ENCODE measurements around the gene LRBA. TPM values are rescaled to one million over a fixed set of nuclear protein-coding genes. Genes with fewer than 3 reads are reported as not detected.

The LRBA gene
- total RNA-seq, 2 donors from 2014 or later: 76.3 to 86.9 TPM

DNA sequence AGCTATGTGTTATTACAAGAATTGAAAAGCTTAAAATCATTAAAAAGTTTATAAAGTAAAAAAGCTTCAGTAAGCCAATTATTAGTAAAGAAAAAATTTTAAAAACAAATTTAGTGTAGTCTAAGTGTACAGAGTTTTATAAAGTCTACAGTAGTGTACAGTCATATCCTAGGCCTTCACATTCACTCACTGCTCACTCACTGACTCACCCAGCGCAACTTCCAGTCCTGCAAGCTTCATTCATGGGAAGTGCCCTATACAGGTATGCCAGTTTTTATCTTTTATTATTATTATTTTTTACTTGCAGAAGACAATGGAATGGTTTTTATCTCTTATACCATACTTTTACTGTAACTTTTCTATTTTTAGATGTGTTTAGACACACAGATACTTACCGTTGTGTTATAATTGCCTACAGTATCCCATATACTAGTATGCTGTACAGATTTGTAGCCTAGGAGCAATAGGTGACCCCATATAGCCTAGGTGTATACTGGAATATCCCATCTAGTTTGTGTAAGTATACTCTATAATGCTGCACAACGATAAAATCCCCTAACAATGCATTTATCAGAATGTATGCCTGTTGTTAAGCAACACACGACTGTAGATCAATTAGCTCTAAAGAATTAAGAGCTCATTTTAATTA lies 706.1 kb downstream of the LRBA start:
- Mint-ChIP-seq H3K27me3 (no peaks in the 10 kb centered on the region), H3K36me3 (ENCODE audit: low read depth) (peaks cover 4% of the 10 kb centered on the region), H3K4me3 (no peak overlapping the region), H3K4me1 (peaks cover 2% of the 10 kb centered on the region), H3K27ac (no peak overlapping the region)
- ATAC-seq: no peak
- DNase-seq: no peak
- no peaks in the 10 kb centered on the region for H3K9me3 ChIP-seq (ENCODE audit: control insufficient read depth, low read length, poor library complexity, severe bottlenecking)

DNA sequence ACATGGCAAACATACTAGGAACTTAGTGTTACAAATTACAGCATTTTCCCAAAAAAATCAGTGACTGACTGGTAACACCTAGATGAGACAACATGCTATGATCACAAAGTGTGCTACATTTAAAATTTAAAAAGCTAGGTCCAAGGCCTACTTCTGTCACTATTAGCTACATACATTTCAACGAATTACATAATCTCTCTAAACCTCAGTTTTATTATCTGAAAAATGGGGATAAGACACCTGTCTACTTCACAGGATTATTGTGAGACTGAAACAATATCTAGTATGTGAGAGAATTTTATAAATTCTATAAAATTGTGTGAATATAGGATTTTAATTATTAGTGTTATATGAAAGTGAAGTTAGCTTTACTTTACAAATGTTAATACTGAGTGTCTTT lies 708.4 kb downstream of the LRBA start:
- no peak overlapping the region for H3K4me3 Mint-ChIP-seq
- no peaks in the 10 kb centered on the region for H3K9me3 ChIP-seq (ENCODE audit: control insufficient read depth, low read length, poor library complexity, severe bottlenecking)
- no peak overlapping the region for H3K27ac Mint-ChIP-seq
- no peaks in the 10 kb centered on the region for H3K4me1 Mint-ChIP-seq
- ATAC-seq (no peak), DNase-seq (no peak)
- no peaks in the 10 kb centered on the region for H3K27me3 Mint-ChIP-seq
- peaks cover 2% of the 10 kb centered on the region for H3K36me3 Mint-ChIP-seq (ENCODE audit: low read depth)

DNA sequence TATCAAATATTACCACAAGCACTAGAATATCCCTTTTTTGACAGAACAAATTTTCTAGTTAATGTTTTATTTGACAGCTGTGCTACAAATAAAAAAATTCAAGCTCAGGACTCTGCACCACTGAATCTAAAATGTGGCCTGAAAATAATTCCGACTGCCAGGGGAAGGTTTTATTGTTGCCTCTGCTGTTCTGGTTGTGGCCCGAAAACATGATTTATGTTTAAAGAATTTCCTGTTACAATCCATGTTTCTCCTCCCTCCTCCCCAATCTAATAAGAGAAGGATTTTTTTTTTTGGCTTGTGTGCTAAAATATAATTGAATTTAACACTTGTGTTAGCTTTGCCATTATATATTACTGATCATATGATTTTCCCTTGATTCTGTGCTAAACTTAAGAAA lies 709.1 kb downstream of the LRBA start:
- Mint-ChIP-seq H3K27me3 (no peaks in the 10 kb centered on the region), H3K4me1 (no peaks in the 10 kb centered on the region), H3K36me3 (ENCODE audit: low read depth) (peaks cover 2% of the 10 kb centered on the region), H3K4me3 (no peak overlapping the region), H3K27ac (peak overlapping the region; percentile 45)
- H3K9me3 ChIP-seq (ENCODE audit: control insufficient read depth, low read length, poor library complexity, severe bottlenecking): no peaks in the 10 kb centered on the region
- DNase-seq (no peak), ATAC-seq (no peak)

DNA sequence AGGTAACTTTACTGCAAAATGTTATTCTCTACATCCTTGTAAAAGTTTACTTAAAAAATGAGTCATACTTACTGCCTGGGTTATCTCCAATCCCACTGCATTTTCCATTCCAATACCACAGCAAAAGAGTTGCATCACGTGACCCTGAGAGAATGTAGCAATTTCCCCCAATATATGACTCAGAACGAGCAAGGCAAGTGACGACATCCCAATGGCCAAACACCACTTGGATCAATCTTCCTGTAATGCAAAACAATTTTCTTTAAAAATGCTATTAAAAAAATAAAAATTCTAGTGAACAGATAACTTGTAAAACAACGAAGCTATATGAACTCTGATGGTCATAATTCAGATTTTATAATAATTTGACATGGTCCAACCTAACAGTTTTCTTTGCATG lies 712.5 kb downstream of the LRBA start:
- Mint-ChIP-seq H3K4me3 (no peak overlapping the region), H3K4me1 (no peaks in the 10 kb centered on the region), H3K36me3 (ENCODE audit: low read depth) (peaks cover 2% of the 10 kb centered on the region), H3K27me3 (no peaks in the 10 kb centered on the region), H3K27ac (no peak overlapping the region)
- DNase-seq: no peak
- no peaks in the 10 kb centered on the region for H3K9me3 ChIP-seq (ENCODE audit: control insufficient read depth, low read length, poor library complexity, severe bottlenecking)
- no peak for ATAC-seq

DNA sequence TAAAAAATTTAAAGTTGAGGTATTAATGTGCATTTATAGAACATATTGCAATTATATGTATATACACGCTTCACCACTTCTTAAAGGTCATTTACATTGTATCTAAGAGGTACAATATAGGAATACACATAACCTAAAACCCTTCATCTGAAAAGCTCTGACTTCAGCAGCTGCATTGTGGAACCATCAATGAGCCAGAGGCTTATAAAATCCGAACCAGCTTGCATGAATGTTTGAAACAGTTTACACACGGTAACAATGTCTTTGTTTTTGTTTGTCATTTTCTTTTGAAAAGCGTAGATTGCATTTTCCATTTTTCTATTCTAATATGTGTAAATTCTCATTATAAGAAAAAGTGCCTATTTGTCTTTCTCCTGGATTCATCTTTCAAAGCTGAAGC lies 715.3 kb downstream of the LRBA start:
- ATAC-seq (no peak), DNase-seq (no peak)
- H3K27ac Mint-ChIP-seq: no peak overlapping the region
- H3K9me3 ChIP-seq (ENCODE audit: control insufficient read depth, low read length, poor library complexity, severe bottlenecking): no peaks in the 10 kb centered on the region
- no peak overlapping the region for H3K4me3 Mint-ChIP-seq
- H3K27me3 Mint-ChIP-seq: no peaks in the 10 kb centered on the region
- no peaks in the 10 kb centered on the region for H3K4me1 Mint-ChIP-seq
- peaks cover under 1% of the 10 kb centered on the region for H3K36me3 Mint-ChIP-seq (ENCODE audit: low read depth)

DNA sequence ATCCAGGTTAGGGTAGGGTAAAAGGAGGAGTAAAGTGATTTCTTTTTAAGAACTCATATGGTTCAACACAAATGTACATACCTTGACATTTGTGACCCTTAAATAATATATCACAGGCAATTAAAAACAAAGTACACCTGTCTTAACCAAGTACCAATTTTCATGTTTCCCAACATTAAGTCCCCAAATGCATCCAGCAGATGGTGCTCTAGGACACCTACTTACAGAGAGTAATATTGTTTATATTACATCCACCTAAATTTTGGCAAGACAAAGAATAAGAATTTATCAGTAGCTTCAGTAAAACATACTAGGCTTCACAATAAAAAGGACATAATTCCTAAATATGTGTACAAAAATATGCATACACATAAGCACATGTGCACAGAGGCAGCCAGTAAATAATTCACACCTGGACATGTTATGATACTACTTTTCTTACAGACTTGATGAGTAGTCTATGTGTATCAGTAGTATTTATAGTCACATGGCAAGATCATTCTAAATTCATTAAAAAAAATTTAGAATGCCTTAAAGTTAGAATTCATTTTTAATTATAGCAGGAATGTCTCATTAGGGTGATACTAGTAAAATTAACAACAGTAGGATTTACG lies 717.1 kb downstream of the LRBA start:
- no peak for DNase-seq
- no peak for ATAC-seq

DNA sequence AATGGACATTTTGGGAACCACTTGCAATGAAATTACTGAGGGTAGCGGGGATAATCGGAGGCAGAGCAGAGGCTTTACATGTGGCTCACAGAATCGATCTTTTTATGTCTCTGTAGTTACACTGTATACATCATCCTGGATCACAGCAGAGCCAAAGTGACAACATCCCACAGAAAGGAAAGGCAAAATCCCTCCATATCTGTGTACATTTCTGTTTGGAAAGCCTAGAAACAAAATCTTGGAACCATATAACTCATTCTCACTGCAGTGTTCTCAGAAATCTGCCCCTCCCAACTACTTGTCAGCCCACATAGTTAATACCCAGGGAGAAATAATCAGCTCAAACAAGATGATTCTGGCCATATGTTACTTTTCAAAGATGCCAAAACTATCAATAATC lies 725.2 kb downstream of the LRBA start:
- Mint-ChIP-seq H3K36me3 (ENCODE audit: low read depth) (peaks cover 3% of the 10 kb centered on the region), H3K27ac (no peak overlapping the region), H3K4me1 (peaks cover 7% of the 10 kb centered on the region), H3K4me3 (no peak overlapping the region), H3K27me3 (no peaks in the 10 kb centered on the region)
- H3K9me3 ChIP-seq (ENCODE audit: control insufficient read depth, low read length, poor library complexity, severe bottlenecking): no peaks in the 10 kb centered on the region
- DNase-seq (no peak), ATAC-seq (no peak)

More for the DNA sequence above, 717.1 kb downstream of the LRBA start:
- H3K36me3 Mint-ChIP-seq (ENCODE audit: low read depth): no peaks in the 10 kb centered on the region
- no peaks in the 10 kb centered on the region for H3K27me3 Mint-ChIP-seq
- H3K4me1 Mint-ChIP-seq: no peaks in the 10 kb centered on the region
- H3K27ac Mint-ChIP-seq: no peak overlapping the region
- no peaks in the 10 kb centered on the region for H3K9me3 ChIP-seq (ENCODE audit: control insufficient read depth, low read length, poor library complexity, severe bottlenecking)
- no peak overlapping the region for H3K4me3 Mint-ChIP-seq

DNA sequence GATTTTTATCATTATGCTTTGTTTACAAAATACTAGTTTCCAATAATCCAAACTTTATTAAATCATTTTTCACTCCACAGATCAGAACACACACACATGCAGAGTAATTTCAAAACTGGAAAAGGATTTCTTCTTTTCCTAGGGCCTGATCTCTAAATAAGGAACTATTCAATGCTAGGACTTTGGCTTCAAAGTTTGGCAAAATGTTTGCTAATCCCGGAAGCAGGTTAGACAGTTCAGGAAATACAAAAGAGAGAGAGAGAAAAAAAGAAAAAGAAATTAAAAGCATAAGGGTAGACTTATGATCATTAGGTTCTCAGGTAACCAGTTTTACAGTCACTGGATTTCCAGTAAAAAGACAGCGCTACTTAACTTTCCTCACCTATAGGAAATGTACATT lies 725.9 kb downstream of the LRBA start:
- H3K9me3 ChIP-seq (ENCODE audit: control insufficient read depth, low read length, poor library complexity, severe bottlenecking): no peaks in the 10 kb centered on the region
- Mint-ChIP-seq H3K27me3 (no peaks in the 10 kb centered on the region), H3K36me3 (ENCODE audit: low read depth) (peaks cover 3% of the 10 kb centered on the region), H3K4me1 (peaks cover 7% of the 10 kb centered on the region), H3K27ac (no peak overlapping the region), H3K4me3 (no peak overlapping the region)
- no peak for DNase-seq
- ATAC-seq: no peak

DNA sequence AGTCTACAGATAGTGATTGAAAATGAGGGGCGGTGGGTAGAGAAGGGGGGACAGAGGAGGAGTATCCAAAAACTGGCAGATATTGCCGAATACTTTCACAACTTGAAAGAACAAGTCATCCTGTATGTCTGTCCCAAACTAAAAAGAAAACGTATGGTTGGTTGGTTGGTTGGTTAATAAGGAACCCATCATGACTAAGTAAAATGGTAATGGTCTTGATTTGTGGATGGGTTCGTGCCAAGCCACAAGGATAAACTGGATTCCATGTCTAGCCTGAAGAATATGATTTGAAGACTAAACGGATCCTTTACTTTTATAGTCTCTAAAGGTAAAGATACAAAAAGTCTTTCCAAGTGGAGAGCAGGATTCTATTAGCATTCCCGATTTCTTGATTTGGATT lies 728.4 kb downstream of the LRBA start:
- Mint-ChIP-seq H3K27ac (no peak overlapping the region), H3K4me3 (no peak overlapping the region), H3K36me3 (ENCODE audit: low read depth) (peaks cover 8% of the 10 kb centered on the region), H3K4me1 (peaks cover 7% of the 10 kb centered on the region), H3K27me3 (no peaks in the 10 kb centered on the region)
- DNase-seq (no peak), ATAC-seq (no peak)
- no peaks in the 10 kb centered on the region for H3K9me3 ChIP-seq (ENCODE audit: control insufficient read depth, low read length, poor library complexity, severe bottlenecking)

DNA sequence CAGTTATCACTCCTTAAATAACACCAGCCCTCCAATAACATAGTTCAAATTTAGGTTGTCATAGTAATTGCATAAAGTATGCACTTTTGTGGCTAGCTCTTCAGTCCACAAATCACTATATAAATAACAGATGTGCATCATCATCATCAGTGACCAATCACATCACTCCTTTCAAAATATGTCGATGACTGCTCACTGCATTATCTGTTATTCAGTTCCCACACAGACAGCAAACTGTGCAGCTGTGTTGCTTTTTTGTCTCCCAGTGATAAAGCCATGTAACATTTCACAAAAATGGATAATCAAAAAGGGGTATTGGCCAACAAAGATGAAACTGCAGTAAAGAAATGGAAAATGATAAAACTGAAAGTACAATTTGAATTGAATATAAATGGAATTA lies 731.4 kb downstream of the LRBA start:
- H3K27ac Mint-ChIP-seq: peak overlapping the region; percentile 60
- no peaks in the 10 kb centered on the region for H3K9me3 ChIP-seq (ENCODE audit: control insufficient read depth, low read length, poor library complexity, severe bottlenecking)
- no peak overlapping the region for H3K4me3 Mint-ChIP-seq
- no peaks in the 10 kb centered on the region for H3K27me3 Mint-ChIP-seq
- peaks cover 15% of the 10 kb centered on the region for H3K36me3 Mint-ChIP-seq (ENCODE audit: low read depth)
- H3K4me1 Mint-ChIP-seq: peaks cover 2% of the 10 kb centered on the region
- no peak for DNase-seq
- ATAC-seq: no peak

DNA sequence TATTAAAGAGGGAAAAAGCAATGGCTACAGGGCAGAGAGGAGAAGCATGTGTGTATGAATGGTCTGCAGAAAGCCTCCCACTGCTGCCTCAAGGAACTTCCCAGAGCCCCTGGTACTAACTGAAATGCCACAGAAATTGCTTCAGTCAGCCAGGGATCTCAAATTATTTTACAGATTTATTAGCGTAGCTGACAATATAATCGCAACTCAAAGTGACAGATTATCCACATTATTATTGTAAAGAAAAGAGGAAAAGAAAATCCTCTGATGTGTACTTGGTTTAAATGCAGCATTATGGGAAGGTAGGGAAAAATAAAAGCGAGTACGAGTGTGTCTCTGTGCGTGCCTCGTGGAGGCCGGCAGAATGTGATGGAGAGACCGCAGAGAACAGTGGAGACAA lies 734.1 kb downstream of the LRBA start:
- H3K4me1 Mint-ChIP-seq: peaks cover 2% of the 10 kb centered on the region
- ATAC-seq (no peak), DNase-seq (no peak)
- H3K27me3 Mint-ChIP-seq: no peaks in the 10 kb centered on the region
- H3K9me3 ChIP-seq (ENCODE audit: control insufficient read depth, low read length, poor library complexity, severe bottlenecking): no peaks in the 10 kb centered on the region
- H3K27ac Mint-ChIP-seq: no peak overlapping the region
- H3K4me3 Mint-ChIP-seq: no peak overlapping the region
- peaks cover 18% of the 10 kb centered on the region for H3K36me3 Mint-ChIP-seq (ENCODE audit: low read depth)

DNA sequence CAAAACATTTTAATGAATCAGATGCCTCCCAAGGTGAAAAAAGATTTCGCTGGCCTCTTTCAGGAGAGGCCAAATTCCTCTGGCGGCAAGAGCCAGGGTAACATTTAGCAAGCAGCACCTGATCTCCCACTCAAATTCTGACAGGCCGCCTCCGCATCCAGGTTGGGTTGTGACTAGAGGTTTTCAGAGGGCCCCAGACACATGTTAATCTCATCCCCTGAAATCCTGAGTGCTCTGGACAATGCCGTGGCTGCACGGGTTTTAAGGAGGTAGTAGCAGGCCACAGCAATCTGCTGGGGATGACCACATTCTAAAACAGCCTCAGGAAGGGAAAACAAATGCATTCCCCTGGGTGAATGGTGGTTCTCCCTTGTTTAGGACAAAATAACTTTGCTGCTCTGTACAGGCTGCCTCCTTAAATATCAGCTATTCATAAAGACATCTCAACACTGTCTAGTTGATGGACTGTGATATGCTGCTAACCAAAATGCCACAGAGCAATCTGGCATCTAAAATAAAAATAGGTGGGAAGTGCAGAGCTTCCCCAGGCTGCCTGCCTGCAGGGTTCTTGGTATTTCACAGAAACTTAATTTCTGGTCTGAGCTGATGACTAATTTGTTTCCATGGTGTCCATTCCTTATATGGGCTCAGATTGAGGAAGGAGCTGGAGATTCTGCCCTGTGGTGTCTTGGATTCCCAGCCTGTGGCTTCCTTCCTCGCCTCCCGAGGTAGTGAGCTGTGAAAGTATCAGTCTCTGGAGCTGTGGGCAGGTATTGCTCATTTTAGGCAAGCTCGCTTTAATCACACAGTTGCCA lies 734.8 kb downstream of the LRBA start:
- Mint-ChIP-seq H3K4me3 (no peak overlapping the region), H3K36me3 (ENCODE audit: low read depth) (peaks cover 18% of the 10 kb centered on the region), H3K4me1 (peaks cover 4% of the 10 kb centered on the region), H3K27ac (no peak overlapping the region), H3K27me3 (no peaks in the 10 kb centered on the region)
- DNase-seq (no peak), ATAC-seq (no peak)
- no peaks in the 10 kb centered on the region for H3K9me3 ChIP-seq (ENCODE audit: control insufficient read depth, low read length, poor library complexity, severe bottlenecking)

DNA sequence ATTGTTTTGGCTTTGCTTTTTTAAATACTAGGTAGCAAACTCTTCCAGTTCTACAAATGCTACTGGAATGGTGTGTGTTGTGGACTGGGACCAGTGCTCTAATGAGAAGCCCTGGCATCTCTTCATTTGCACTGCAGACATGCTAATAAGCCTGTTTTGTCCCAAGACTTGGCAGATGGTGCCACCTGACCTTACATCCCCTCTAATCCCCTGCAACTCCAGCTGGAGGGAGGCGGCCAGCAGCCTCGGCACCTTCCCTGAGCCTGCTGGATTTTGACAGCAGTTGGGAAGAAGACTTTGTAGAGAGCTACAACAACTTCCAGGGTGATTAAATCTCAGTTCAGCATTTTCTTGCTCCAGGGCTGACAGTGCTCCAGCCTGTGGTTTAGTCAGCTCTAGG lies 736.9 kb downstream of the LRBA start:
- peaks cover 3% of the 10 kb centered on the region for H3K4me1 Mint-ChIP-seq
- ATAC-seq (no peak), DNase-seq (no peak)
- no peaks in the 10 kb centered on the region for H3K9me3 ChIP-seq (ENCODE audit: control insufficient read depth, low read length, poor library complexity, severe bottlenecking)
- H3K27ac Mint-ChIP-seq: no peak overlapping the region
- no peak overlapping the region for H3K4me3 Mint-ChIP-seq
- H3K36me3 Mint-ChIP-seq (ENCODE audit: low read depth): peaks cover 16% of the 10 kb centered on the region
- no peaks in the 10 kb centered on the region for H3K27me3 Mint-ChIP-seq

All from T-helper 17 cell (primary cell).